Effector CD4-positive, alpha-beta T cell (primary cell): Measurements from ENCODE around the gene SPINT4. TPM values are rescaled to one million over a fixed set of nuclear protein-coding genes. Genes with fewer than 3 reads are reported as not detected.
"Not testable (repeated sequence)": the region's sequence is repeated elsewhere in the genome, so short reads cannot be mapped to it uniquely, and the experiment has no call there.

Source experiments
- DNase-seq: peaks from one replicate; pipeline ENCODE4 v3.0.0-alpha.2; 2020
- total RNA-seq: gene quantifications from one replicate; lab custom pipeline; 2026; lab: John Stamatoyannopoulos, UW

The SPINT4 gene
- not detected for total RNA-seq

GRCh38 chr20:45722047-45722446, at the start of gene SPINT4:
TSS of gene SPINT4 (plus strand) at chr20:45722347. CDS start at chr20:45722368, 21 bp downstream.
- DNase-seq, result no peak

DNA sequence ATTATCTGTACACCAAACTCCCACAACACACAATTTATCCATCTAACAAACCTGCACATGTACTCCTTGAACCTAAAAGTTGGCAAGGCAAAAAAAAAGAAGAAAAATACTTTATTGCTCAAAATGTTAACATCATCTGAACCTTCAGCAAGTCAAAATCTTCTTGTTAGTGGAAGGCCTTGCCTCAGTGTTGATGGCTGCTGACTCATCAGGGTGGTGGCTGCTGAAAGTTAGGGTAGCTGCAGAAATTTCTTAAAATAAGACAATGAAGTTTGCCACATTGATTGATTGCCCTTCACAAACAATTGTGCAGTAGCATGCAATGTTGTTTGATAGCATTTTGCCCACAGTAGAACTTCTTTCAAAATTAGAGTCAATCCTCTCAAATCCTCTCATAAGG, 49.4 kb upstream of the SPINT4 start:
- DNase-seq, result no peak

- DNase-seq, result no peak
These were observed 42.5 kb upstream of the SPINT4 start for GRCh38 chr20:45679650-45680049.

DNA sequence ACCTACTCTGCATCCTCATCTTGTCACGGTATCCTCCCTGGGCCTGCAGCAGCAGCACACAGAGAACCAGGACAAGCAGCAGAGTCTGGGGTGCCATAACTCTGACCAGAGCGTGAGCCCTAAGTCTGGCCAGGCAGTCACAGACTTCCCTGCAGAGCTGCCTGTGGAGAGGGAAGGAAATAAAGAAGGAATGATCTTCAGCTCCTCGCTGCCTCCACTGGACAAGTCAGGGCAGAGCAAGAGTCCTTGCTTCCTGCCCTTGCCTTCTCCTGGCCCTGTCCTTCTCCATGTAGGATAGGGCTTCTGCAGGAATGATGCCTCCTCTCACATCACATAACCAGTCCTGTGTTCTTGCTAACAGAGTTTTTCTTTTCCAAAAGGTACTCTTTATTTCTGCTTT, 36.3 kb upstream of the SPINT4 start:
- no peak for DNase-seq

DNA sequence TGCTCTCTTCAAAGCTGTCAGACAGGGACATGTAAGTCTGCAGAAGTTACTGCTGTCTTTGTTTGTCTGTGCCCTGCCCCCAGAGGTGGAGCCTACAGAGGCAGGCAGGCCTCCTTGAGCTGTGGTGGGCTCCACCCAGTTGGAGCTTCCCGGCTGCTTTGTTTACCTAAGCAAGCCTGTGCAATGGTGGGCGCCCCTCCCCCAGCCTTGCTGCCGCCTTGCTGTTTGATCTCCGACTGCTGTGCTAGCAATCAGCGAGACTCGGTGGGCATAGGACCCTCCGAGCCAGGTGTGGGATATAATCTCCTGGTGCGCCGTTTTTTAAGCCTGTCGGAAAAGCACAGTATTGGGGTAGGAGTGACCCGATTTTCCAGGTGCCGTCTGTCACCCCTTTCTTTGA, 28.8 kb upstream of the SPINT4 start:
- not testable (repeated sequence) for DNase-seq

DNA sequence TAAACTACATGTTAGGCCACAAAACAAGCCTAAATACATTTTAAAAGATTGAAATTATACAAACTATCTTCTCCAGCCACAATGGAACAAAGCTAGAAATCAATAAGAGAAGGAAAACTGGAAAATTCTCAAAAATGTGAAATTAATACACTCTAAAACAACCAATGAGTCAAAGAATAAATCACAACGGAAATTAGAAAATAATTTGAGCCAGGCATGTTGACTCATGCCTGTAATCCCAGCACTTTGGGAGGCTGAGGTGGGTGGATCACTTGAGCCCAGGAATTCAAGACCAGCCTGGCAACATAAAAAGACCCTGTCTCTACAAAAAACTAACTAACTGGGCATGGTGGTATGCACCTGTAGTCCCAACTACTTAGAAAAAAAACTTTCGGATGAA, 26.7 kb upstream of the SPINT4 start:
- no peak for DNase-seq

GRCh38 chr20:45701104-45701503, 21.0 kb upstream of the SPINT4 start:
- DNase-seq, result no peak

GRCh38 chr20:45701873-45702272, 20.3 kb upstream of the SPINT4 start, which contains the start of gene WFDC13:
TSS of gene WFDC13 (plus strand) at chr20:45702038. CDS start at chr20:45702124, 86 bp downstream.
- DNase-seq, result no peak

DNA sequence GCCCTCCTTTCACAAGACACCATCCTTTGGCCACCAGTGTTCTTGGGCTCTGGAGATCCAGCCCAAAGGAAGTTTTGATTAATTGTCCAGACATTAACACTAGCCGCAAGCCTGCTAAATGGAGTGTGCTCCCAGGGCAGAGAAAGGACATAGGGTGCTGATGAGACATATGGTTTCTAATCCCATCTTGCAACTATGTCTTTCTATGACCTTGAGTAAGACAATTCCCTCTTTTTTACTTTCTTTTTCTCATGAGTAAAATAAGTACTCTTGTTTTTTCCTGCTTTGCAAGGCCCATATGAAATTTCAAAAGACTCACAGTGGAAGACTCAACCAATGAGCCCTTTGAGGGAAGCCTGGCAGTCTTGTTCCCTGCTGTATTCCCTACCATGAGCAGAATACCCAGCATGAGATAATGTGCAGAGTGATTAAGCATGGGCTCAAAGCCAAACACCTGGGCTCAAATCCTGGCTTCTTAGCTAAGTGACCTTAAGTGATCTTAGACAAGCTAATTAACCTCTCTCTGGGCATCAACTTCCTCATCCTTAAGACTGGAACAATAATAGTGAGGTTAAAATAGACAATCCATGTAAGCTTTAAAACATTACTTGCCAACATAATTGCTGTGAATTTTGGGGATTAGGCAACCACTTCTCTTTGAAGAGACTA, 17.0 kb upstream of the SPINT4 start, which contains the start of gene WFDC10B:
Gene WFDC10B (minus strand): TSS at position 51 of the 669 bp plus-strand sequence. CDS start 19,027 bp downstream, outside the sequence.
- no peak for DNase-seq

DNA sequence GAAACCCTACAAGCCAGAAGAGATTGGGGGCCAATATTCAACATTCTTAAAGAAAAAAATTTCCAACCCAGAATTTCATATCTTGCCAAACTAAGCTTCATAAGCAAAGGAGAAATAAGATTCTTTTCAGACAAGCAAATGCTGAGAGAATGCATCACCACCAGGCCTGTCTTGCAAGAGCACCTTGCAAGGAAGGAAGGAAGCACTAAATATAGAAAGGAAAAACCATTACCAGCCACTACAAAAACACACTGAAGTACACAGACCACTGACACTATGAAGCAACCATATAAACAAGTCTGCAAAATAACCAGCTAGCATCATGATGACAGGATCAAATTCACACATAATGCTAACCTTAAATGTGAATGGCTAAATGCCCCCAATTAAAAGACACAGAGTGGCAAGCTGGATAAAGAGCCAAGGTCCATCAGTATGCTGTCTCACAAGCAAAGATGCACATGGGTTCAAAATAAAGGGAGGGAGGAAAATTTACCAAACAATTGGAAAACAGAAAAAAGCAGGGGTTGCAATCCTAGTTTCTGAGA, 5.9 kb upstream of the SPINT4 start:
- DNase-seq, result not testable (repeated sequence)

DNA sequence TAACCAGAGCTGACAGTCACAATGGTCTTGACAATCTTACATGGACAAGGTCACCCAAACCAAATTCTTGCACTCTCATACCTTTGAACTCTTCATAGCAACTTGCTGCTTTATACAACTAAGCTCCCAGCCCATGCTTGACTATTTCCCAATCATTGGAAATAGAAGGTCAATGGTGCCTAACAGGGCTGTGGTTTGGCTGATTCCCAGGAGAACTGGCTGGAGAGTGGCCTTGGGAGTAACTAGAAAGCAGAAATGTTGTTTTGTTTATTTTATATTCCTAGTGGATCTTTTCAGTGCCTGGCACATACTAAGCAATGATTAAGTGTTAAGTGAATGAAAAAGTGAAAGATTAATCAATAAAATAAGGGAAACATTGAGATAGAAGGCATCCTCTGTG, 3.0 kb downstream of the SPINT4 start:
- DNase-seq, result no peak

- DNase-seq, result no peak
These were observed 4.9 kb downstream of the SPINT4 start for GRCh38 chr20:45727044-45727443.

GRCh38 chr20:45732199-45732598, 10.1 kb downstream of the SPINT4 start:
- no peak for DNase-seq

GRCh38 chr20:45735552-45735951, 13.4 kb downstream of the SPINT4 start:
- no peak for DNase-seq

DNA sequence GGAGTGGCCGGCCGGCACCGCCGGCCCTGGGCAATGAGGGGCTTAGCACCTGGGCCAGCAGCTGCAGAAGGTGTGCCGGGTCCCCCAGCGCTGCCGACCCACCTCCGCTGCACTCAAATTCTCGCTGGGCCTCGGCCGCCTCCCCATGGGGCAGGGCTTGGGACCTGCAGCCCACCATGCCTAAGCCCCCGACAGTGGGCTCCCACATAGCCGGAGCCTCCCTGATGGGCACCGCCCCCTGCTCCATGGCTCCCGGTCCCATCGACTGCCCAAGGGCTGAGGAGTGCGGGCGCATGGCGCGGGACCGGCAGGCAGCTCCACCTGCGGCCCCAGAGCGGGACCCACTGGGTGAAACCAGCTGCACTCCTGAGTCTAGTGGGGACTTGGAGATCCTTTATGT, 13.8 kb downstream of the SPINT4 start:
- DNase-seq, result no peak

DNA sequence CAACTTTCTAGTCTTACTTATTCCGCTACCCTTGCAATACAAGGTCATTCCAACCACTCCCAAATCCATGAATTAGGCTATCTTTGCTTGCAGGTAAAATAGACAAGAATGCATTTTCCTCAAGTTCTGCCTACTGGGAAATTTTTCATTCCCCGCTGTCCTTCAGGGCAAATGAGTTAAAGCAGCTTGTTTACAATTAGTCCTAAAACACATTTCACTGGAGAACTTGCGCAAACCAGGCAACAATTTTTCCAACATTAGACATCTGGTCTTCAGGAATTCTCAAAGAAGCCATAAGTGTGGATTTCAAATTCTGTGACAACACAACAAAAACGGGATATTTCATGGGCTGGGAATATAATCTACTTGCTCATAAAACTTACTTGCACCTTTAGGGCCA, 20.4 kb downstream of the SPINT4 start:
- no peak for DNase-seq

DNA sequence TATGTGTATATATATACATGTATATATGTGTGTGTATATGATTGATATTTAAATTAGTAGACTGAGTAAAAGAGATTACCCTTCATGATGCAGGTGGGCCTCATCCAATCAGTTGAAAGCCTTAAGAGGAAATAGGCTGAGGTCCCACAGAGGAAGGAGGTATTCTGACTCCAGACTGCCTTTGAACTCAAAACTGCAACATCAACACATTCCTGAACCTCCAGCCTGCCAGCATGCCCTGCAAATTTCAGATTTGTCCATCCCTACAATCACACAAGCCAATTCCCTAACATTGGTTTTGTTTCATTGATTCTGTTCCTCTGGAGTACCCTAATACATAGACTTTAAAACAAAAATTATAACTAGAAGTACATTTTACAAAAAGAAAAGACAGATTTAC, 22.9 kb downstream of the SPINT4 start:
- DNase-seq, result no peak

GRCh38 chr20:45751721-45752120, 29.6 kb downstream of the SPINT4 start:
- no peak for DNase-seq

- DNase-seq, result no peak
These were observed 30.6 kb downstream of the SPINT4 start for GRCh38 chr20:45752746-45753145.

- no peak for DNase-seq
These were observed 35.9 kb downstream of the SPINT4 start for GRCh38 chr20:45758096-45758495.

GRCh38 chr20:45759921-45760320, 37.8 kb downstream of the SPINT4 start:
- DNase-seq, result not testable (repeated sequence)

DNA sequence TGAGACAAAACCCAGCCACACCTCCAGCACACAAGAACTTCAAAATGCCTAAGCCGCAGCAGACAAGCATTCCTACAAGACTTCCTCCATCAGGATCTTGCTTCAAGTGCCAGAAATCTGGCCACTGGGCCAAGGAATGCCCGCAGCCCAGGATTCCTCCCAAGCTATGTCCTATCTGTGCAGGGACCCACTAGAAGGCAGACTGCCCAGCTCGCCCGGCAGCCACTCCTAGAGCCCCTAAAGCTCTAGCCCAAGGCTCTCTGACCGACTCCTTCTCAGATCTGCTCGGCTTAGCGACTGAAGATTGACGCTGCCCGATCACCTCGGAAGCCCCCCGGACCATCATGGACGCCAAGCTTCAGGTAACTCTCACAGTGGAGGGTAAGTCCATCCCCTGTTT, 39.8 kb downstream of the SPINT4 start:
- not testable (repeated sequence) for DNase-seq

GRCh38 chr20:45764618-45765282, 42.6 kb downstream of the SPINT4 start:
- DNase-seq, result not testable (repeated sequence)

GRCh38 chr20:45765307-45765875, 43.2 kb downstream of the SPINT4 start:
- DNase-seq, result no peak
